ENCODE data around the gene RD3L. TPM values are rescaled to one million over a fixed set of nuclear protein-coding genes. Genes with fewer than 3 reads are reported as not detected.
"Not testable (repeated sequence)": the region's sequence is repeated elsewhere in the genome, so short reads cannot be mapped to it uniquely, and the experiment has no call there.

RD3L gene
- total and polyA plus RNA-seq, 2 experiments from 2014 or later = not detected

- TF ChIP-seq EZH2 (IDR thresholded peaks at IDR 0.05; ENCODE audit: low read depth, unreplicated experiment) (no peak), NANOG (IDR thresholded peaks at IDR 0.05; ENCODE audit: borderline replicate concordance) (no peak), POLR2AphosphoS5 (IDR thresholded peaks at IDR 0.05; ENCODE audit: low read depth) (no peak)
- Mint-ChIP-seq H3K4me1 (no peaks in the 10 kb centered on the region), H3K4me3 (no peak overlapping the region), H3K36me3 (ENCODE audit: low read depth) (peaks cover 6% of the 10 kb centered on the region; the same call in 1 of the 3 replicates), H3K27me3 (ENCODE audit: insufficient read depth, low read depth, poor library complexity) (peaks cover 4% of the 10 kb centered on the region), H3K27ac (no peak overlapping the region), H3K9me3 (peaks cover 44% of the 10 kb centered on the region)
- no peaks in the 10 kb centered on the region for H4K20me1 ChIP-seq (replicated peaks; ENCODE audit: insufficient read depth)
- ATAC-seq = no peak
- H3K4me2 ChIP-seq = no peak overlapping the region
- H3K27me3 ChIP-seq (ENCODE audit: insufficient read depth) = no peaks in the 10 kb centered on the region
- H3K9me2 ChIP-seq (ENCODE audit: insufficient read depth) = no peaks in the 10 kb centered on the region
- no peak overlapping the region for H2AFZ ChIP-seq
- H3K36me3 ChIP-seq (ENCODE audit: insufficient read depth) = no peaks in the 10 kb centered on the region
- no peaks in the 10 kb centered on the region for H3K79me2 ChIP-seq (replicated peaks; ENCODE audit: insufficient read depth)
- no peak for DNase-seq (ENCODE audit: low spot score)
- H3K4me1 ChIP-seq (ENCODE audit: insufficient read depth) = no peaks in the 10 kb centered on the region
- no peaks in the 10 kb centered on the region for H3F3A ChIP-seq (replicated peaks; ENCODE audit: low read depth)
- H3K4me3 ChIP-seq = no peak overlapping the region
- H3K27ac ChIP-seq (ENCODE audit: low read depth) = no peak overlapping the region
Observed at GRCh38 chr14:103989034-103989433, 46.7 kb upstream of the RD3L start.

DNA sequence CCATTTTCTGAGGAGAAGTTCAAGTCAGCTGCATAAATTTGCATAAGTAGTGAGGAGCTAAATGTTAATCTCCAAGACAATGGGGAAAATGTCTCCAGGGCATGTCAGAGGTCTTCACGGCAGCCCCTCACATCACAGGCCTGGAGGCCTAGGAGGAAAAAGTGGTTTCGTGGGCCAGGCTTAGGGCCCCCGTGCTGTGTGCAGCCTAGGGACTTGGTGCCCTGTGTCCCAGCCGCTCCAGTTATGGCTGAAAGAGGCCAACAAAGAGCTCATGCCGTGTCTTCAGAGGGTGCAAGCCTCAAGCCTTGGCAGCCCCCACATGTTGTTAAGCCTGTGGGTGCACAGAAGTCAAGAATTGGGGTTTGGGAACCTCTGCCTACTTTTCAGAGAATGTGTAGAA is 41.9 kb upstream of the RD3L start:
- Histone ChIP-seq H3K9me2 (ENCODE audit: insufficient read depth) (no peaks in the 10 kb centered on the region), H4K20me1 (replicated peaks; ENCODE audit: insufficient read depth) (no peaks in the 10 kb centered on the region), H3K27me3 (ENCODE audit: insufficient read depth) (no peaks in the 10 kb centered on the region), H2AFZ (no peak overlapping the region), H3K4me2 (no peak overlapping the region), H3K4me1 (ENCODE audit: insufficient read depth) (no peaks in the 10 kb centered on the region), H3K79me2 (replicated peaks; ENCODE audit: insufficient read depth) (no peaks in the 10 kb centered on the region), H3K4me3 (no peak overlapping the region), H3K27ac (ENCODE audit: low read depth) (no peak overlapping the region), H3F3A (replicated peaks; ENCODE audit: low read depth) (no peaks in the 10 kb centered on the region), H3K36me3 (ENCODE audit: insufficient read depth) (no peaks in the 10 kb centered on the region)
- Mint-ChIP-seq H3K36me3 (ENCODE audit: low read depth) (peaks cover 13% of the 10 kb centered on the region; the same call in 2 of the 3 replicates), H3K27me3 (ENCODE audit: insufficient read depth, low read depth, poor library complexity) (peaks cover 14% of the 10 kb centered on the region), H3K27ac (no peak overlapping the region), H3K9me3 (peaks cover 51% of the 10 kb centered on the region), H3K4me1 (no peaks in the 10 kb centered on the region), H3K4me3 (no peak overlapping the region)
- DNase-seq (ENCODE audit: low spot score) (no peak), ATAC-seq (no peak)
- TF ChIP-seq POLR2AphosphoS5 (IDR thresholded peaks at IDR 0.05; ENCODE audit: low read depth) (no peak), ETS1 (IDR thresholded peaks at IDR 0.05) (no peak), CTCF (conservative IDR thresholded peaks at IDR 0.05; ENCODE audit: low read depth in 2 of 2) (no peak), CREB1 (CRISPR knock-in tag; IDR thresholded peaks at IDR 0.05; ENCODE audit: low read depth) (no peak)

GRCh38 chr14:103980623-103981238 is 38.4 kb upstream of the RD3L start:
- ATAC-seq; H3K79me2 ChIP-seq (replicated peaks; ENCODE audit: insufficient read depth); H3K27ac ChIP-seq (ENCODE audit: low read depth); H3K4me3 Mint-ChIP-seq; H4K20me1 ChIP-seq (replicated peaks; ENCODE audit: insufficient read depth); H3K9me2 ChIP-seq (ENCODE audit: insufficient read depth); H3K36me3 Mint-ChIP-seq (ENCODE audit: low read depth); H3K4me1 Mint-ChIP-seq; H3K27ac Mint-ChIP-seq; H3K4me3 ChIP-seq; H3K4me1 ChIP-seq (ENCODE audit: insufficient read depth); H3K4me2 ChIP-seq; H3F3A ChIP-seq (replicated peaks; ENCODE audit: low read depth); H2AFZ ChIP-seq; H3K27me3 ChIP-seq (ENCODE audit: insufficient read depth); H3K36me3 ChIP-seq (ENCODE audit: insufficient read depth): not testable (repeated sequence)
- TF ChIP-seq CTCF (conservative IDR thresholded peaks at IDR 0.05; ENCODE audit: low read depth in 2 of 2) = peak; percentile 61 to 63
- peak; percentile 48 for DNase-seq (ENCODE audit: low spot score)
- peaks cover 16% of the 10 kb centered on the region for H3K27me3 Mint-ChIP-seq (ENCODE audit: insufficient read depth, low read depth, poor library complexity)
- H3K9me3 Mint-ChIP-seq = peaks cover 39% of the 10 kb centered on the region

All from GM23338 (cell line).